Measurements from ENCODE around the gene SLC22A8. TPM values are rescaled to one million over a fixed set of nuclear protein-coding genes. Genes with fewer than 3 reads are reported as not detected.
"Not testable (repeated sequence)": the region's sequence is repeated elsewhere in the genome, so short reads cannot be mapped to it uniquely, and the experiment has no call there.

The SLC22A8 gene
- not detected in 2 replicates for total RNA-seq

GRCh38 chr11:63015521-63016215 lies at the start of gene SLC22A8:
TSS of gene SLC22A8 (minus strand) at chr11:63015841. CDS start at chr11:63014958, 883 bp downstream.
- TF ChIP-seq CTCF (IDR thresholded peaks at IDR 0.05; ENCODE audit: insufficient read depth, low read length, poor library complexity, severe bottlenecking): no peak
- no peak for DNase-seq (ENCODE audit: low read depth)
- Histone ChIP-seq H3K36me3 (ENCODE audit: control insufficient read depth, insufficient read depth, low read length) (no peaks in the 10 kb centered on the region), H3K27me3 (ENCODE audit: control insufficient read depth, insufficient read depth, low read length) (peaks cover 5% of the 10 kb centered on the region), H3K4me3 (ENCODE audit: low read depth, low read length) (no peak within 1 kb of the TSS)

- DNase-seq (ENCODE audit: low read depth); H3K4me3 ChIP-seq (ENCODE audit: low read depth, low read length); H3K27me3 ChIP-seq (ENCODE audit: control insufficient read depth, insufficient read depth, low read length); H3K36me3 ChIP-seq (ENCODE audit: control insufficient read depth, insufficient read depth, low read length): not testable (repeated sequence)
Measured at GRCh38 chr11:63046203-63046602, 30.6 kb upstream of the SLC22A8 start.

- Histone ChIP-seq H3K4me3 (ENCODE audit: low read depth, low read length) (no peak overlapping the region), H3K36me3 (ENCODE audit: control insufficient read depth, insufficient read depth, low read length) (no peaks in the 10 kb centered on the region), H3K27me3 (ENCODE audit: control insufficient read depth, insufficient read depth, low read length) (no peaks in the 10 kb centered on the region)
- TF ChIP-seq CTCF (IDR thresholded peaks at IDR 0.05; ENCODE audit: insufficient read depth, low read length, poor library complexity, severe bottlenecking): no peak
- no peak for DNase-seq (ENCODE audit: low read depth)
Measured at GRCh38 chr11:63042596-63042995, 27.0 kb upstream of the SLC22A8 start.

- H3K27me3 ChIP-seq (ENCODE audit: control insufficient read depth, insufficient read depth, low read length): no peaks in the 10 kb centered on the region
- no peak overlapping the region for H3K4me3 ChIP-seq (ENCODE audit: low read depth, low read length)
- H3K36me3 ChIP-seq (ENCODE audit: control insufficient read depth, insufficient read depth, low read length): no peaks in the 10 kb centered on the region
- TF ChIP-seq CTCF (IDR thresholded peaks at IDR 0.05; ENCODE audit: insufficient read depth, low read length, poor library complexity, severe bottlenecking): no peak
- no peak for DNase-seq (ENCODE audit: low read depth)
Measured at GRCh38 chr11:63032457-63032856, 16.8 kb upstream of the SLC22A8 start.

GRCh38 chr11:63023841-63024648 lies 8.4 kb upstream of the SLC22A8 start:
- Histone ChIP-seq H3K36me3 (ENCODE audit: control insufficient read depth, insufficient read depth, low read length) (no peaks in the 10 kb centered on the region), H3K27me3 (ENCODE audit: control insufficient read depth, insufficient read depth, low read length) (peaks cover 10% of the 10 kb centered on the region), H3K4me3 (ENCODE audit: low read depth, low read length) (no peak overlapping the region)
- peak; percentile 100 for TF ChIP-seq CTCF (IDR thresholded peaks at IDR 0.05; ENCODE audit: insufficient read depth, low read length, poor library complexity, severe bottlenecking)
- peak; percentile 9 for DNase-seq (ENCODE audit: low read depth)

- no peak for TF ChIP-seq CTCF (IDR thresholded peaks at IDR 0.05; ENCODE audit: insufficient read depth, low read length, poor library complexity, severe bottlenecking)
- DNase-seq (ENCODE audit: low read depth): no peak
- no peak overlapping the region for H3K4me3 ChIP-seq (ENCODE audit: low read depth, low read length)
- H3K27me3 ChIP-seq (ENCODE audit: control insufficient read depth, insufficient read depth, low read length): peaks cover 15% of the 10 kb centered on the region
- H3K36me3 ChIP-seq (ENCODE audit: control insufficient read depth, insufficient read depth, low read length): no peaks in the 10 kb centered on the region
Measured at GRCh38 chr11:63023222-63023814, 7.7 kb upstream of the SLC22A8 start.

Measured in kidney epithelial cell (primary cell).